LNCAP (cell line): ENCODE results near the gene SLC23A2.

Experiments used
- TF ChIP-seq, protein P1 (sequence below): fragments of 450-650 bp; IDR thresholded peaks from 2 replicates; pipeline ENCODE4 v1.5.1; 2017; ENCODE audit warnings: mild to moderate bottlenecking

The SLC23A2 gene

GRCh38 chr20:5039255-5039657 is 37.9 kb upstream of the SLC23A2 start:
- TF ChIP-seq, protein P1, sequence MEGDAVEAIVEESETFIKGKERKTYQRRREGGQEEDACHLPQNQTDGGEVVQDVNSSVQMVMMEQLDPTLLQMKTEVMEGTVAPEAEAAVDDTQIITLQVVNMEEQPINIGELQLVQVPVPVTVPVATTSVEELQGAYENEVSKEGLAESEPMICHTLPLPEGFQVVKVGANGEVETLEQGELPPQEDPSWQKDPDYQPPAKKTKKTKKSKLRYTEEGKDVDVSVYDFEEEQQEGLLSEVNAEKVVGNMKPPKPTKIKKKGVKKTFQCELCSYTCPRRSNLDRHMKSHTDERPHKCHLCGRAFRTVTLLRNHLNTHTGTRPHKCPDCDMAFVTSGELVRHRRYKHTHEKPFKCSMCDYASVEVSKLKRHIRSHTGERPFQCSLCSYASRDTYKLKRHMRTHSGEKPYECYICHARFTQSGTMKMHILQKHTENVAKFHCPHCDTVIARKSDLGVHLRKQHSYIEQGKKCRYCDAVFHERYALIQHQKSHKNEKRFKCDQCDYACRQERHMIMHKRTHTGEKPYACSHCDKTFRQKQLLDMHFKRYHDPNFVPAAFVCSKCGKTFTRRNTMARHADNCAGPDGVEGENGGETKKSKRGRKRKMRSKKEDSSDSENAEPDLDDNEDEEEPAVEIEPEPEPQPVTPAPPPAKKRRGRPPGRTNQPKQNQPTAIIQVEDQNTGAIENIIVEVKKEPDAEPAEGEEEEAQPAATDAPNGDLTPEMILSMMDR: no peak

DNA sequence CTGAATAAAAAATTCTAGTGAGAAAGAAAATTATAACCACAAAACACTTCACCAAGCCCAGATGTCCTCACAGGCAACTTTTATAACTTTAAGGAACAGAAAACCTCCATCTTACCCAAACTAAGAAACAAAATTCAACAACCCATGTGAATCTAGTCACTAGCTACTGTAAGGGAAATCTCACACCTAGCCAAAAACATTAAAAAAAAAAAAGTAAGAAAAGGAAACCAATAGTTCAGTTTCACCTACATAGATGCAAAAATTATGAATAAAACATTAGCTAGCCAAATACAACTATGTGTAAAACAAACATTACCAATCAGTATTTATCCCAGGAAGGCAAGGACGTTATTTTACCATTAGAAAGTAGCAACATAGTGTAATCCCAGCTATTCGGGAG is 35.5 kb upstream of the SLC23A2 start:
- TF ChIP-seq, protein P1: no peak

DNA sequence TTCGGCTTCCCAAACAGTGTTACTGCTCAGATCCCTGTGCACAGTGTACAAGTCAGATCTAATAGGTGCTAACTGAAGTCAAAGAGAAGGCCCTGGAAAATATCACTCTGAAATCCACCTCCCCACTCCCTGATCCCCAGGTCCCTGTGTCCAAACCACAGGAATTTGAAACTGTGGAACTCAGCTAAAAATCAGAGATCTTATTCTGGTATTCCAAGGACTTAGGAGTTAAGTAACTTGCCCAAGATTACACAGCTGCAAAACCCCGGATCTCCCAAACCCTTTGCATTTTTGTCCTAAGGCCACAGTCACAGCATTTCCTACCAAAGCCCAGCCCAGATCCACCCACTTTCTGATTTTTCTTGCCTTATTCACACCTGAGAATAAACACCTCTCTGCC is 32.3 kb upstream of the SLC23A2 start:
- TF ChIP-seq, protein P1: no peak

DNA sequence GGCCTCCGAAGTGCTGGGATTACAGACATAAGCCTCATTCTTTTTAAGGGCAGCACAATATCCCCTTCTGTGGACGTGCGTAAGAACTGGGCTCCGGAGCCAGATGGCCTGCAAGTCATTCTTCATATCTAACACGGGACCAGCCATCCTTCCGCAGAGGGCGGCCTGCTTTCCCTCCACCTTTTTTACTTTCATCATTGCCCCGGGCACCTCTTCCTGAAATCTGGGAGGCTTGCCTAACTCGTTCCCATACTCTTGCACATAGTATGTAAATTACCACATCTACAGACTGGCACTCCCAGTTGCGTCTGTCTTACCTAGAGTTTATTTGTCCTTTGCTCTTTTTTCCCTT is 29.9 kb upstream of the SLC23A2 start:
- TF ChIP-seq, protein P1: no peak

- TF ChIP-seq, protein P1: no peak
These were observed 29.3 kb upstream of the SLC23A2 start for GRCh38 chr20:5030348-5031205.

DNA sequence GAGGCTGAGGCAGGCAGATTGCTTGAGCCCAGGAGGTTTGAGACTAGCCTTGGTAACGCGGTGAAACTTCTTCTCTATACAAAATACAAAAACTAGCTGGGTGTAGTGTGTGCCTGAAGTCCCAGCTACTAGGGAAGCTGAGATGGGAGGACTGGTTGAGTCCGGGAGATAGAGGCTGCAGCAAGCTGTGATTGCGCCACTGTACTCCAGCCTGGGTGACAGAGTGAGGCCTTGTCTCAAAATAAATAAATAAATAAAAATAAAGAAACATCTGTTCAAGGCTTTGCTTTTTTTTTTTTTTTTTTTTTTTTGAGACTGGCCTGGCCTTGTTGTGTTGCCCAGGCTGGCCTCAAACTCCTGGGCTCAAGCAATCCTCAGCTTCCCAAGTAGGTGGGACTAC is 23.7 kb upstream of the SLC23A2 start:
- TF ChIP-seq, protein P1: no peak

GRCh38 chr20:5024103-5024502 is 22.8 kb upstream of the SLC23A2 start:
- TF ChIP-seq, protein P1: no peak
